Vagina (tissue), 2 donors: ENCODE measurements around the gene SFXN2. TPM values are rescaled to one million over a fixed set of nuclear protein-coding genes. Genes with fewer than 3 reads are reported as not detected.
"Not testable (repeated sequence)": the region's sequence is repeated elsewhere in the genome, so short reads cannot be mapped to it uniquely, and the experiment has no call there.

ENCODE experiments used
- DNase-seq, 2 donors: peaks; one replicate each; pipeline ENCODE4 v3.0.0-alpha.2; 2017; ENCODE audit errors: extremely low spot score in 2 of 2
- H3K27ac ChIP-seq: fragments of 200-600 bp; sonication (generic); one replicate; pipeline ENCODE4 v1.5.1; 2019
- H3K27me3 ChIP-seq: fragments of 200-600 bp; sonication (generic); one replicate; pipeline ENCODE4 v1.5.1; 2019
- H3K36me3 ChIP-seq, 2 donors: fragments of 200-600 bp; sonication (generic); one replicate each; pipeline ENCODE4 v1.5.1; 2017 to 2019
- H3K4me1 ChIP-seq: fragments of 200-600 bp; sonication (generic); one replicate; pipeline ENCODE4 v1.5.1; 2019
- H3K4me3 ChIP-seq, 2 donors: fragments of 200-600 bp; sonication (generic); 1 replicate in 1 of 2; 2 replicates in 1 of 2; pipeline ENCODE4 v1.5.1; 2016 to 2019
- H3K9me3 ChIP-seq: fragments of 200-600 bp; sonication (generic); one replicate; pipeline ENCODE4 v1.5.1; 2019
- CTCF ChIP-seq, 3 experiments: fragments of 450-650 bp in 2 of 3; fragments of 200-600 bp in 1 of 3; sonication (generic) in 1 of 3; IDR thresholded peaks; one replicate each; pipeline ENCODE4 v1.5.1; 2017 to 2019; ENCODE audit warnings: antibody characterized with exemption in 3 of 3, mild to moderate bottlenecking in 2 of 3, moderate library complexity in 2 of 3
- POLR2A ChIP-seq, 2 donors: fragments of 450-650 bp; IDR thresholded peaks; one replicate each; pipeline ENCODE4 v1.6.1; 2017; ENCODE audit warnings: antibody characterized with exemption in 2 of 2, mild to moderate bottlenecking in 2 of 2, moderate library complexity in 2 of 2
- POLR2AphosphoS5 ChIP-seq, 2 donors: sonication (generic); formaldehyde crosslinking; IDR thresholded peaks; one replicate each; pipeline ENCODE4 v1.9.0; 2017; ENCODE audit warnings: antibody characterized with exemption in 2 of 2, mild to moderate bottlenecking in 2 of 2, low read depth in 1 of 2; ENCODE audit not compliant: insufficient read depth in 1 of 2
- intact Hi-C: fragments of 100-400 bp; cut with DNase I; formaldehyde crosslinking; loops from one replicate; pipeline ENCODE4 v1.15.1; 2023
- total RNA-seq: library from RNA; depleted of rRNA; stranded (reverse); fragments of >200 nt; gene quantifications from one replicate; pipeline ENCODE4 v1.2.3, GENCODE V29; 2016

Gene SFXN2
- total RNA-seq, 1 donor from 2014 or later: 6.4 TPM

GRCh38 chr10:102682416-102682815 is 32.0 kb upstream of the SFXN2 start:
- TF ChIP-seq POLR2AphosphoS5 (IDR thresholded peaks at IDR 0.05; ENCODE audit: insufficient read depth in 1 of 2, low read depth in 1 of 2): no peak
- no peak for TF ChIP-seq POLR2A (IDR thresholded peaks at IDR 0.05)
- TF ChIP-seq CTCF (IDR thresholded peaks at IDR 0.05): no peak
- intact Hi-C loops: no loop called here
- Histone ChIP-seq H3K4me3 (no peak overlapping the region), H3K27ac (no peak overlapping the region), H3K27me3 (no peaks in the 10 kb centered on the region), H3K4me1 (peaks cover 22% of the 10 kb centered on the region), H3K36me3 (peaks cover 0 to 14% of the 10 kb centered on the region in 2 donors), H3K9me3 (no peaks in the 10 kb centered on the region)
- DNase-seq: no peak

DNA sequence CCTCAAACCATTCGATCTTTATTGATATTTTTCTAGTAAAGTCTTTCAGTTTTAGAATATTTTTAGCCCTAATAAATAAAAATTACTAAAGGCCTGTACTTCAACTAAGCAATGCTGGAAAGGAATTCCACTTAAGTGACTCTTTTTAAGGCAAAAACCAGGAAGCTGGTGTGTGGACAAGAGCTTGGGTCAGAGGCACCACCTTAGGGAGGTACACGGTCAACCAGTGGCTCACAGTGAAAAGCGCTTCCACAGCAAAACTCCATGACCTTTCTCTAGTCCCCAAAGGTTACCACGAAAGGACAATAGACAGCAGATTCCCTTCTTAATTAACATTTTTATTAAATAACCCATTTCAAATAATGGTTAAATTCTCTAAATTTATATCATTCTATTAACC is 31.5 kb upstream of the SFXN2 start:
- intact Hi-C loops: no loop called here
- TF ChIP-seq CTCF (IDR thresholded peaks at IDR 0.05) (no peak), POLR2AphosphoS5 (IDR thresholded peaks at IDR 0.05; ENCODE audit: insufficient read depth in 1 of 2, low read depth in 1 of 2) (no peak), POLR2A (IDR thresholded peaks at IDR 0.05) (no peak)
- H3K4me3 ChIP-seq: no peak overlapping the region
- peaks cover 0 to 14% of the 10 kb centered on the region in 2 donors for H3K36me3 ChIP-seq
- peaks cover 17% of the 10 kb centered on the region for H3K4me1 ChIP-seq
- no peaks in the 10 kb centered on the region for H3K27me3 ChIP-seq
- H3K27ac ChIP-seq: no peak overlapping the region
- DNase-seq: no peak
- no peaks in the 10 kb centered on the region for H3K9me3 ChIP-seq

GRCh38 chr10:102683736-102684135 is 30.7 kb upstream of the SFXN2 start:
- intact Hi-C loops: no loop called here
- DNase-seq: no peak
- H3K9me3 ChIP-seq: no peaks in the 10 kb centered on the region
- H3K4me1 ChIP-seq: peaks cover 9% of the 10 kb centered on the region
- no peaks in the 10 kb centered on the region for H3K27me3 ChIP-seq
- no peak for TF ChIP-seq POLR2AphosphoS5 (IDR thresholded peaks at IDR 0.05; ENCODE audit: insufficient read depth in 1 of 2, low read depth in 1 of 2)
- TF ChIP-seq CTCF (IDR thresholded peaks at IDR 0.05): no peak
- no peak for TF ChIP-seq POLR2A (IDR thresholded peaks at IDR 0.05)
- H3K4me3 ChIP-seq: no peak overlapping the region
- no peak overlapping the region for H3K27ac ChIP-seq
- H3K36me3 ChIP-seq: peaks cover 0 to 14% of the 10 kb centered on the region in 2 donors

DNA sequence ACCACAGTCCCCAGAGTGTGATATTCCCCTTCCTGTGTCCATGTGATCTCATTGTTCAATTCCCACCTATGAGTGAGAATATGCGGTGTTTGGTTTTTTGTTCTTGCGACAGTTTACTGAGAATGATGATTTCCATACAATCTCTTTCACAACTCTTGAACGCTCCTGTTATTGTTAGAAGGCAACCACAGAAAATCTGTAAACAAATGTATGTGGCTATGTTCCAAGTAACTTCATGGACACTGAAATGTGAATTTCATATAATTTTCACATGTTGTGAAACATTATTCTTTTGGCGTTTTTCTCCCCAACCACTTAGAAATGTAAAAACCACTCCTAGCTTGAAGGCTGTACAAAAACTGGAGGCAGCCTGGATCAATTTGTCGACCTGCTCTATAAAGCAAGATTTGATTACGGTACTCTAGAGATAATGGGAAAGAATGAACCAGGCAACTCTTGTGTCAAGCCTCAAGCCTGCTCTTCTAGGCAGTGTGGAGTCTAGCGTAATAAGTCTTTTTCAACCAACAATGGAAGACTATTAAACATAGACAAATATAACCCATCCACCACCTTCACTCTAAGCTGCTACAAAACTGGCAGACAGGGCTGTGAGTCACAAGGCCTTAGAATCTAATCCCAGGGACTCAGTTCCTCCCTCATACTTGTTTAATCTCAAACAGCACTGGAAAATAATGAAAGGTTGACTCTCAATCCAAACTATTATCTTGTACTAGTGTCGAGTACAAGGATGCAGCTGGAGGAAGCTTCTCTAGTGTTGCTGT is 23.0 kb upstream of the SFXN2 start:
- no peak overlapping the region for H3K4me3 ChIP-seq
- no peaks in the 10 kb centered on the region for H3K27me3 ChIP-seq
- H3K4me1 ChIP-seq: no peaks in the 10 kb centered on the region
- TF ChIP-seq POLR2AphosphoS5 (IDR thresholded peaks at IDR 0.05; ENCODE audit: insufficient read depth in 1 of 2, low read depth in 1 of 2) (no peak), CTCF (IDR thresholded peaks at IDR 0.05) (no peak), POLR2A (IDR thresholded peaks at IDR 0.05) (no peak)
- H3K27ac ChIP-seq: no peak overlapping the region
- H3K36me3 ChIP-seq: peaks cover 0 to 14% of the 10 kb centered on the region in 2 donors
- no peaks in the 10 kb centered on the region for H3K9me3 ChIP-seq
- no peak for DNase-seq
- intact Hi-C loops: no loop called here

- H3K4me3 ChIP-seq, H3K9me3 ChIP-seq, H3K27ac ChIP-seq, H3K27me3 ChIP-seq, intact Hi-C loops, DNase-seq, H3K4me1 ChIP-seq: not testable (repeated sequence)
- peaks cover 0 to 20% of the 10 kb centered on the region in 2 donors for H3K36me3 ChIP-seq
Observed at GRCh38 chr10:102695401-102695800, 19.0 kb upstream of the SFXN2 start.
